IMR-90 (cell line): ENCODE measurements around the gene PRKCB. TPM values are rescaled to one million over a fixed set of nuclear protein-coding genes. Genes with fewer than 3 reads are reported as not detected.

Experiments used
- ATAC-seq: fragments of 200-7000 bp; cut with Tn5 transposase; 2 replicates; pipeline ENCODE4 v1.9.1; 2020; ENCODE audit warnings: low read depth, mild to moderate bottlenecking, moderate library complexity
- BruUV-seq: library from RNA; stranded (reverse); fragments of 400-500 nt; replicated peaks from 2 replicates; lab custom pipeline; 2021; lab: Mats Ljungman, UMichigan
- CTCF ChIA-PET: fragments of 300-600 bp; formaldehyde crosslinking; extraction: SDS; loops from one replicate; lab custom pipeline; 2021; ENCODE audit warnings: antibody characterized with exemption; lab: Yijun Ruan, JAX
- POLR2A ChIA-PET: fragments of 300-600 bp; sonication (Branson Sonifier 250); formaldehyde crosslinking; loops from one replicate; lab custom pipeline; 2022; ENCODE audit warnings: antibody characterized with exemption; ENCODE audit not compliant: unreplicated experiment; lab: Charles Lee
- DNase-seq: peaks from one replicate; pipeline ENCODE4 v3.0.0; 2013
- H2AFZ ChIP-seq: replicated peaks from 2 replicates; pipeline ENCODE3; 2013; ENCODE audit warnings: low read length, mild to moderate bottlenecking; ENCODE audit not compliant: poor library complexity
- H2AK5ac ChIP-seq: 2 replicates; pipeline ENCODE4 v1.6.1; 2013; ENCODE audit warnings: low read depth, low read length, inconsistent platforms
- H2AK9ac ChIP-seq: replicated peaks from 2 replicates; pipeline ENCODE3; 2013; ENCODE audit warnings: mild to moderate bottlenecking, low read depth, low read length, moderate library complexity; ENCODE audit not compliant: poor library complexity
- H2BK120ac ChIP-seq: 2 replicates; pipeline ENCODE4 v1.6.1; 2013; ENCODE audit warnings: low read depth, low read length, inconsistent platforms
- H2BK15ac ChIP-seq: 3 replicates; pipeline ENCODE4 v1.6.1; 2013; ENCODE audit warnings: low read depth, low read length, inconsistent platforms
- H2BK20ac ChIP-seq: 2 replicates; pipeline ENCODE4 v1.6.1; 2013; ENCODE audit warnings: low read depth, mild to moderate bottlenecking, inconsistent platforms, low read length, moderate library complexity
- H2BK5ac ChIP-seq: 2 replicates; pipeline ENCODE4 v1.6.1; 2013; ENCODE audit warnings: mild to moderate bottlenecking, low read depth, low read length, inconsistent platforms; ENCODE audit not compliant: poor library complexity, severe bottlenecking
- H3K14ac ChIP-seq: replicated peaks from 2 replicates; pipeline ENCODE4 v1.6.1; 2013; ENCODE audit warnings: low read depth, low read length, inconsistent platforms
- H3K18ac ChIP-seq: 2 replicates; pipeline ENCODE4 v1.6.1; 2013; ENCODE audit warnings: low read depth, low read length, control low read depth
- H3K23ac ChIP-seq: 2 replicates; pipeline ENCODE4 v1.6.1; 2013; ENCODE audit warnings: low read depth, low read length, inconsistent platforms
- H3K27ac ChIP-seq: 2 replicates; pipeline ENCODE4 v1.5.1; 2013; ENCODE audit warnings: mild to moderate bottlenecking, control low read depth, low read length; ENCODE audit not compliant: insufficient read depth
- H3K27me3 ChIP-seq: 2 replicates; pipeline ENCODE4 v1.6.1; 2013; ENCODE audit warnings: low read length; ENCODE audit not compliant: control insufficient read depth, insufficient read depth
- H3K36me3 ChIP-seq: 2 replicates; pipeline ENCODE4 v1.6.1; 2013; ENCODE audit warnings: low read length, mixed read lengths; ENCODE audit not compliant: control insufficient read depth, insufficient read depth
- H3K4ac ChIP-seq: 2 replicates; pipeline ENCODE4 v1.6.1; 2013; ENCODE audit warnings: low read depth, low read length, inconsistent platforms
- H3K4me1 ChIP-seq: 2 replicates; pipeline ENCODE4 v1.6.1; 2013; ENCODE audit warnings: low read length, mixed read lengths; ENCODE audit not compliant: control insufficient read depth, insufficient read depth
- H3K4me2 ChIP-seq: 2 replicates; pipeline ENCODE4 v1.6.1; 2013; ENCODE audit warnings: low read depth, mild to moderate bottlenecking, control low read depth, low read length, moderate library complexity
- H3K4me3 ChIP-seq: 2 replicates; pipeline ENCODE4 v1.5.1; 2013; ENCODE audit warnings: low read depth, mild to moderate bottlenecking, control low read depth, low read length, moderate library complexity; ENCODE audit not compliant: insufficient read depth
- H3K56ac ChIP-seq: 2 replicates; pipeline ENCODE4 v1.6.1; 2013; ENCODE audit warnings: low read length, inconsistent platforms; ENCODE audit not compliant: insufficient read depth; ENCODE audit errors: extremely low read depth
- H3K79me1 ChIP-seq, 2 experiments: 2 replicates each; pipeline ENCODE4 v1.6.1; 2013; ENCODE audit warnings: low read length in 2 of 2, inconsistent platforms in 1 of 2, low read depth in 1 of 2
- H3K9ac ChIP-seq: 2 replicates; pipeline ENCODE4 v1.6.1; 2013; ENCODE audit warnings: low read depth, low read length, control low read depth
- H3K9me1 ChIP-seq: 2 replicates; pipeline ENCODE4 v1.6.1; 2013; ENCODE audit warnings: low read length, inconsistent platforms; ENCODE audit not compliant: insufficient read depth
- H3K9me3 ChIP-seq: 2 replicates; pipeline ENCODE4 v1.6.1; 2013; ENCODE audit warnings: low read length; ENCODE audit not compliant: control insufficient read depth, insufficient read depth
- H4K20me1 ChIP-seq: 2 replicates; pipeline ENCODE4 v1.6.1; 2013; ENCODE audit warnings: low read length, inconsistent platforms; ENCODE audit not compliant: insufficient read depth
- H4K5ac ChIP-seq: 2 replicates; pipeline ENCODE4 v1.6.1; 2013; ENCODE audit warnings: mild to moderate bottlenecking, low read depth, low read length, control low read depth
- H4K8ac ChIP-seq, 2 experiments: 2 replicates each; pipeline ENCODE4 v1.6.1; 2013; ENCODE audit warnings: low read depth in 2 of 2, low read length in 2 of 2, control low read depth in 1 of 2, inconsistent platforms in 1 of 2
- H4K91ac ChIP-seq: 2 replicates; pipeline ENCODE4 v1.6.1; 2013; ENCODE audit warnings: low read depth, low read length, inconsistent platforms; ENCODE audit not compliant: insufficient read depth
- ELK1 ChIP-seq: fragments of 150-350 bp; IDR thresholded peaks from 2 replicates; pipeline ENCODE4 v1.6.1; 2016; ENCODE audit warnings: low read depth, mild to moderate bottlenecking, low read length, moderate library complexity, borderline replicate concordance
- FOS ChIP-seq: fragments of 150-350 bp; IDR thresholded peaks from 2 replicates; pipeline ENCODE4 v1.6.1; 2016; ENCODE audit warnings: low read depth, low read length
- MAZ ChIP-seq: IDR thresholded peaks from 2 replicates; pipeline ENCODE4 v1.6.1; 2012; ENCODE audit warnings: low read depth, mild to moderate bottlenecking, low read length, improper control_type of control experiment, moderate library complexity, borderline replicate concordance
- MXI1 ChIP-seq: IDR thresholded peaks from 2 replicates; pipeline ENCODE4 v1.6.1; 2012; ENCODE audit warnings: low read depth, mild to moderate bottlenecking, low read length, moderate library complexity, borderline replicate concordance
- RFX5 ChIP-seq: IDR thresholded peaks from 2 replicates; pipeline ENCODE4 v1.8.0; 2012; ENCODE audit warnings: low read depth, mild to moderate bottlenecking, low read length, moderate library complexity
- WGBS, 2 experiments: methylation state at CpG; one replicate each; pipeline versions ENCODE4 v1.1.5 to v1.1.7; 2013; ENCODE audit warnings: missing lambda C conversion rate in 2 of 2; ENCODE audit not compliant: insufficient read length in 1 of 2; ENCODE audit errors: extremely low coverage in 2 of 2; 5-methylcytosine and 5-hydroxymethylcytosine counted together
- dilution Hi-C: fragments of 300-500 bp; cut with HindIII; formaldehyde crosslinking; loops from one replicate; pipeline ENCODE4 v1.14.3; 2018; ENCODE audit warnings: low sequenced_read_pairs; ENCODE audit not compliant: unreplicated experiment
- in situ Hi-C: fragments of 300-500 bp; cut with MboI; formaldehyde crosslinking; loops from 3 replicates; pipeline ENCODE4 v1.14.3; 2019; ENCODE audit warnings: low sequenced_read_pairs, inconsistent platforms, mixed read lengths
- intact Hi-C: fragments of 100-400 bp; cut with micrococcal nuclease; formaldehyde crosslinking; loops from 2 replicates; pipeline ENCODE4 v1.10.0; 2022
- polyA plus RNA-seq, 3 experiments: library from polyadenylated mRNA; depleted of rRNA; stranded (reverse); fragments of >200 nt; gene quantifications; 2 replicates each; pipeline ENCODE4 v1.2.3, GENCODE V29; 2012; ENCODE audit warnings: low replicate concordance in 1 of 3
- total RNA-seq: library from RNA; depleted of rRNA; stranded (reverse); fragments of >200 nt; gene quantifications from 2 replicates; pipeline ENCODE4 v1.2.3, GENCODE V29; 2012

Gene PRKCB
- total and polyA plus RNA-seq, 2 of the 4 experiments (the other 2 are of a cell fraction), result under 0.01 TPM; not detected in 1

DNA sequence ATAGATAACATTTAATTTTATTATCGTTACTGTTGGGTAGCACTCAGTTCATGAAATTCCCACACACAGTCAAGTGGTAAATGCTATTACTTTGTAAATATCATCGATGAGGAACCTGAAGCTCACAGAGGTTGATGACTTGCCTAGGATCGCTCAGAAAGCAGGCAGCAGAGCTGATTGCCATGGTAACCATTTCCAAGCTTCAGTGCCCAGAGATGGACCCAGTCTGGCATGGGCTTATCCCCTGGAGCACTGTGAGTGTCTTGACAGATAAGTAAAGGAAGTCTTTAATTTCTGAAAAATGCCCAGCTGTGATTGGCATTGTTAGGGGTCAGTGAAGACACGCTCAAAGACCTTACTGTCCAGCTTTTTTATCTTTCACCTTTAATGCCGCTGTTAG, 95.0 kb downstream of the PRKCB start:
- H4K5ac ChIP-seq, result no peak overlapping the region
- intact Hi-C loops, result no loop called here
- no peak overlapping the region for H4K91ac ChIP-seq
- no peak overlapping the region for H3K4me3 ChIP-seq
- no peaks in the 10 kb centered on the region for H3K27me3 ChIP-seq
- no peak for ATAC-seq
- no peak overlapping the region for H4K8ac ChIP-seq
- in situ Hi-C loops, result no loop called here
- no peak overlapping the region for H3K4me2 ChIP-seq
- no peak overlapping the region for H3K4ac ChIP-seq
- BruUV-seq, result no TSS peak
- H3K14ac ChIP-seq, result no peak overlapping the region
- H3K9me1 ChIP-seq, result no peaks in the 10 kb centered on the region
- no peak overlapping the region for H2BK20ac ChIP-seq
- WGBS, 2 experiments, result no CpG with 5 or more reads among the region's 5 CpGs
- H3K79me1 ChIP-seq, result no peaks in the 10 kb centered on the region
- H2AK5ac ChIP-seq, result no peak overlapping the region
- DNase-seq, result no peak
- H3K18ac ChIP-seq, result no peak overlapping the region
- ChIA-PET POLR2A (no interaction called here), CTCF (interaction anchor here (0.7 kb wide), 1 partner anchor 58 kb away, joined by 3 read pairs; no protein-coding TSS in a partner anchor)
- no peak overlapping the region for H3K56ac ChIP-seq
- H2BK120ac ChIP-seq, result no peak overlapping the region
- no peaks in the 10 kb centered on the region for H3K9me3 ChIP-seq
- no peak overlapping the region for H3K9ac ChIP-seq
- dilution Hi-C loops, result no loop called here
- no peaks in the 10 kb centered on the region for H3K4me1 ChIP-seq
- no peaks in the 10 kb centered on the region for H4K20me1 ChIP-seq
- no peak overlapping the region for H2AK9ac ChIP-seq
- H2BK15ac ChIP-seq, result no peak overlapping the region
- no peak overlapping the region for H3K23ac ChIP-seq
- no peaks in the 10 kb centered on the region for H3K36me3 ChIP-seq
- no peak overlapping the region for H3K27ac ChIP-seq
- H2AFZ ChIP-seq, result no peak overlapping the region
- no peak overlapping the region for H2BK5ac ChIP-seq
- TF ChIP-seq FOS (no peak), RFX5 (no peak), ELK1 (no peak), MAZ (no peak), MXI1 (no peak)
